Stimulated activated CD4-positive, alpha-beta T cell treated with anti-CD3 and anti-CD28 coated beads, Interleukin-15, amount 100 ng/mL, for 48 hours (primary cell): Measurements from ENCODE around the gene CD2AP.
"Not testable (repeated sequence)": the region's sequence is repeated elsewhere in the genome, so short reads cannot be mapped to it uniquely, and the experiment has no call there.

Experiments
- DNase-seq, 2 donors: peaks; one replicate each; pipeline ENCODE4 v3.0.0-alpha.2; 2020; ENCODE audit warnings: low read depth in 2 of 2

Gene CD2AP

GRCh38 chr6:47477497-47478232 lies at the start of gene CD2AP:
CD2AP (plus strand) TSS chr6:47477789; CDS start chr6:47478245, 456 bp downstream.
- peak; percentile 79 to 82 for DNase-seq

GRCh38 chr6:47428288-47428687 lies 49.3 kb upstream of the CD2AP start:
- no peak for DNase-seq

- no peak for DNase-seq
Measured at GRCh38 chr6:47428746-47429664, 48.6 kb upstream of the CD2AP start.

- no peak for DNase-seq
Measured at GRCh38 chr6:47434372-47435253, 43.0 kb upstream of the CD2AP start.

- DNase-seq: no peak
Measured at GRCh38 chr6:47435254-47435612, 42.4 kb upstream of the CD2AP start.

- no peak for DNase-seq
Measured at GRCh38 chr6:47437592-47437991, 40.0 kb upstream of the CD2AP start.

GRCh38 chr6:47438481-47439347 lies 38.9 kb upstream of the CD2AP start:
- no peak for DNase-seq

GRCh38 chr6:47439348-47439668 lies 38.3 kb upstream of the CD2AP start:
- no peak for DNase-seq

GRCh38 chr6:47440719-47441118 lies 36.9 kb upstream of the CD2AP start:
- DNase-seq: no peak

GRCh38 chr6:47444964-47445363 lies 32.6 kb upstream of the CD2AP start:
- not testable (repeated sequence) for DNase-seq

GRCh38 chr6:47446669-47447330 lies 30.8 kb upstream of the CD2AP start:
- DNase-seq: no peak

GRCh38 chr6:47447722-47448121 lies 29.9 kb upstream of the CD2AP start:
- DNase-seq: no peak

- DNase-seq: no peak
Measured at GRCh38 chr6:47451162-47451561, 26.4 kb upstream of the CD2AP start.

- DNase-seq: no peak
Measured at GRCh38 chr6:47452899-47453298, 24.7 kb upstream of the CD2AP start.

- DNase-seq: no peak
Measured at GRCh38 chr6:47453372-47453936, 24.1 kb upstream of the CD2AP start.

GRCh38 chr6:47454713-47455396 lies 22.7 kb upstream of the CD2AP start:
- no peak for DNase-seq

- DNase-seq: no peak
Measured at GRCh38 chr6:47455533-47456209, 21.9 kb upstream of the CD2AP start.

- DNase-seq: no peak
Measured at GRCh38 chr6:47456536-47456975, 21.0 kb upstream of the CD2AP start.

- DNase-seq: no peak
Measured at GRCh38 chr6:47457370-47457769, 20.2 kb upstream of the CD2AP start.
